ENCODE measurements around the gene LCP1. TPM values are rescaled to one million over a fixed set of nuclear protein-coding genes. Genes with fewer than 3 reads are reported as not detected.
A peak's percentile ranks its signal among the peaks of the same experiment; 100 is the strongest.

LCP1 gene
- total RNA-seq, 1 donor from 2014 or later, result 0.53 TPM

GRCh38 chr13:46172531-46172991, 9.4 kb downstream of the LCP1 start:
- Histone ChIP-seq H3K27me3 (ENCODE audit: control insufficient read depth, insufficient read depth, low read length) (no peaks in the 10 kb centered on the region), H3K36me3 (ENCODE audit: control insufficient read depth, insufficient read depth, low read length) (no peaks in the 10 kb centered on the region), H3K4me3 (ENCODE audit: low read depth, low read length) (no peak overlapping the region)
- TF ChIP-seq CTCF (IDR thresholded peaks at IDR 0.05; ENCODE audit: insufficient read depth, low read length, severe bottlenecking), result no peak
- DNase-seq (ENCODE audit: low read depth), result no peak
- no peak for FAIRE-seq

- no peak overlapping the region for H3K4me3 ChIP-seq (ENCODE audit: low read depth, low read length)
- FAIRE-seq, result no peak
- no peaks in the 10 kb centered on the region for H3K36me3 ChIP-seq (ENCODE audit: control insufficient read depth, insufficient read depth, low read length)
- DNase-seq (ENCODE audit: low read depth), result no peak
- no peaks in the 10 kb centered on the region for H3K27me3 ChIP-seq (ENCODE audit: control insufficient read depth, insufficient read depth, low read length)
- TF ChIP-seq CTCF (IDR thresholded peaks at IDR 0.05; ENCODE audit: insufficient read depth, low read length, severe bottlenecking), result no peak
These were observed 10.2 kb downstream of the LCP1 start for GRCh38 chr13:46171739-46172138.

- H3K36me3 ChIP-seq (ENCODE audit: control insufficient read depth, insufficient read depth, low read length), result no peaks in the 10 kb centered on the region
- no peak for TF ChIP-seq CTCF (IDR thresholded peaks at IDR 0.05; ENCODE audit: insufficient read depth, low read length, severe bottlenecking)
- FAIRE-seq (no peak), DNase-seq (ENCODE audit: low read depth) (no peak)
- no peak overlapping the region for H3K4me3 ChIP-seq (ENCODE audit: low read depth, low read length)
- no peaks in the 10 kb centered on the region for H3K27me3 ChIP-seq (ENCODE audit: control insufficient read depth, insufficient read depth, low read length)
These were observed 10.8 kb downstream of the LCP1 start for GRCh38 chr13:46171217-46171616.

GRCh38 chr13:46170687-46171086, 11.3 kb downstream of the LCP1 start:
- no peak for TF ChIP-seq CTCF (IDR thresholded peaks at IDR 0.05; ENCODE audit: insufficient read depth, low read length, severe bottlenecking)
- no peak for FAIRE-seq
- no peak for DNase-seq (ENCODE audit: low read depth)
- no peaks in the 10 kb centered on the region for H3K27me3 ChIP-seq (ENCODE audit: control insufficient read depth, insufficient read depth, low read length)
- no peaks in the 10 kb centered on the region for H3K36me3 ChIP-seq (ENCODE audit: control insufficient read depth, insufficient read depth, low read length)
- no peak overlapping the region for H3K4me3 ChIP-seq (ENCODE audit: low read depth, low read length)

GRCh38 chr13:46170268-46170667, 11.7 kb downstream of the LCP1 start:
- FAIRE-seq, result peak; percentile 40
- Histone ChIP-seq H3K4me3 (ENCODE audit: low read depth, low read length) (no peak overlapping the region), H3K27me3 (ENCODE audit: control insufficient read depth, insufficient read depth, low read length) (peaks cover 2% of the 10 kb centered on the region), H3K36me3 (ENCODE audit: control insufficient read depth, insufficient read depth, low read length) (no peaks in the 10 kb centered on the region)
- no peak for TF ChIP-seq CTCF (IDR thresholded peaks at IDR 0.05; ENCODE audit: insufficient read depth, low read length, severe bottlenecking)
- DNase-seq (ENCODE audit: low read depth), result no peak

- DNase-seq (ENCODE audit: low read depth), result no peak
- H3K27me3 ChIP-seq (ENCODE audit: control insufficient read depth, insufficient read depth, low read length), result peaks cover 2% of the 10 kb centered on the region
- no peaks in the 10 kb centered on the region for H3K36me3 ChIP-seq (ENCODE audit: control insufficient read depth, insufficient read depth, low read length)
- TF ChIP-seq CTCF (IDR thresholded peaks at IDR 0.05; ENCODE audit: insufficient read depth, low read length, severe bottlenecking), result no peak
- no peak for FAIRE-seq
- no peak overlapping the region for H3K4me3 ChIP-seq (ENCODE audit: low read depth, low read length)
These were observed 12.2 kb downstream of the LCP1 start for GRCh38 chr13:46169758-46170157.
